ENCODE measurements around the gene RAPGEF2.
"Not testable (repeated sequence)": the region's sequence is repeated elsewhere in the genome, so short reads cannot be mapped to it uniquely, and the experiment has no call there.

Gene RAPGEF2

DNA sequence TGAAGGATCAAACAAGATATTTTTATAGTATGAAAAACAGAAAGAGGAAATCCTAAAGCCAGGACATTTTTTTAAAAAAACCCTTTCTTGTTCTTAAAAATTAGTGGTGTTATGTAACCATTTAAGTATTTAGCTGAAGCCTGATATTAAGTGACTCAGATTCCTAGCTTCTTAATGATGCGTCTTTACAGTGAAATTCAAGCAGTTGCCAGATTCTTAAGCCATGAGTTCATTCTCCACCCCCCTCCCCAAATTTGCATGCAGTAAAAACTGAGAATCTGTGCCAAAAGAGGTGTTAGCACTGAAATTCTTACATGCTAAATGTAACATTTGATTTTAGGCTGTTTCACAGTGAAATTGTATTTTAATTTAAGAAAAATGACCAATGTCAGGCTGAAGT is 180.8 kb downstream of the RAPGEF2 start:
- DNase-seq, result peak; percentile 95

DNA sequence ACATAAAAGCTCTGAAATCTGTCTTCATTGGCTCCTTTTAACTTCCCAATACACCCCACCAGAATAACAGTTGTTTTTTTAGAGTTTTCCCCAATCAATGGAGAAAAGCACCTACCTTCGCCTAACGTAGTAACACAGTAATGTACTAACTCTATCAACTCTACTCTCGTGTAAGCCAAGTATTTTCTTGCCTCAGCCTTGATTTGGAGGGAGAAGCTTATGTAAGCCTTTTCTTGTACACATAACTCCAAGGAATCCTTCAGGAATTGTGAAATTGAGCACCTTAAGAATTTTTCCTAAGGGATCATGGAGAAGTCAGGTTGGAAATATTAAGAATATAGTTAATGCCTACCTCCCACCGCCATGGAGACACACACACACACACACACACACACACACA is 181.2 kb downstream of the RAPGEF2 start:
- DNase-seq, result peak; percentile 72

DNA sequence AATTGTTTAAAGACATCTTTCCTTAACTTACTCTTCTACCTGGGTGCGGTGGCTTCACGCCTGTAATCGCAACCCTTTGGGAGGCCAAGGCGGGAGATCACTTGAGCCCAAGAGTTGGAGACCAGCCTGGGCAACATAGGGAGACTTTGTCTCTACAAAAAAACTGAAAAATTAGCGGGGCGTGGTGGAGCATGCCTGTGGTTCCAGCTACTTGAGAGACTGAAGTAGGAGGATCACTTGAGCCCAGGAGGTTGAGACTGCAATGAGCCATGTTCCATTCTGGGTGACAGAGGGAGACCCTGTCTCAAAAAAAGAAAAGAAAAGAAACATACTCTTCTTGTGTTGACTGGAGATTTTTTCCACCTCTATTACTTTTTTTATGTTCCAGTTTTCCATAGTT is 181.9 kb downstream of the RAPGEF2 start:
- no peak for DNase-seq

DNA sequence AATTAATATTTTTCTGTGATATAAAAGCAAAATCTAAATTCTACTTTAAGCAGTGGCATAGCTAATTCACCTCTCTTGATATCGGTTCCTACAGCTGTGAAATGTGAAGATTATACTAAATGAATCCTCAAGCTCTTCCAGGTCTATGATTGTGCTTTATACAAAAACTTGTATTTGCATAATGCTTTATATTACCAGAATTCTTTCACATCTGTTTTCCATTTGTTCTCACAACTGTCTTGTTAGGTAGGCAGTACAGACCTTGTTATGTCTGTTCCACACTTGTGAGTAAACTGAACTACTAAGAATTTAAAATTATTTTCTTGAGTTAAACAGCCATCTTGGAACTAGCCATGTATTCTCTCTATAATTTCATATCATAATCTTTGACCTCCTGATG is 184.9 kb downstream of the RAPGEF2 start:
- DNase-seq, result no peak

DNA sequence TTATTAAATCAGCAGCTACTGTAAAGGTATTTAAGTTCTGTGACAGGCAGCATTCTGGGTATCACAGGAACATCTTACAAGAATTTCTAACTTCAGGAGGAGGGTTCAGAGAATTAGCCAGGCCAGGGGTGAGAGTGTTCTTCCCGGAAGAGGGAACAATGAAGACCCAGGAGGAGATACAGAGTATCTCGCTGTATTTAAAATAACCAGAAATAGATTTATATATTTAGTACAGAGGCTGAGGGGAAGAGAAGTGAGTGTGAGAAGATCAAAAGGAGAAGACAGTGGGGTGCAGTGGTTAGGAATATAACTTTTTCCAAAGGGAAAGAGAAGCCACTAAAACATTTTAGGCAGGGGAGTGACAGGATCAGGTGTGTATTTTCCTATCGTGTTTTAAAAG is 186.8 kb downstream of the RAPGEF2 start:
- no peak for DNase-seq

DNA sequence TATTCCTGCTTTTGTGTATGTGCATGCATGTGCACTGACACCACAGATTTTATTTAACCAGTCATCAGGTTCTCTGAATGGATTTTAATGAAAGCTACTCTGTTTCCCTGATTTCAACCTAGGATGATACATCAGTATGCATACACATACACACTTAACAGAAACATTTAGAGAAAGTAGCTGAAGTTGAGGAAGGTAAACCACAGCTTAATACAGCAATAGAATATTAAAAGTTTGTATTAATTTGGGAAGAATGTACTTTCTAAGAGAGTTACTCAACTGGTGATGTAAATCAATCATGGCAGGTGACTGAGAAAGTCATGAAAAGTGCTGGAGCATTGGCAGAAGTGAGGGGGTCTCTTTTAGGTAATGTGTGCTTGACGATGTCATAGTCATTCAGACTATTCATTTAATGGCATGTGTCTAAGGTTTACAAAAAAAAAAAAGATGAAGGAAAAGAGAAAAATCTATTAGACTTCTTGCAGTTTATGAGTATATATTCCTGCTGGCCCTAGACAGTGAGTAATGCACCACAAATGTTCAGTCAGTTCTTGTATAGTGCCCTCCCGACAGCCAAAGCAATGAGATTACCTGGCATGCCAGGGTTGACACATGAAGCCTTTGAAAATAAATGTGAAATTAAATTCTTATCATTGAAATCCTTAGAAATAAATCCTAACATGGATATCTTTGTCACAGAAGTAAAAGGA is 187.6 kb downstream of the RAPGEF2 start:
- DNase-seq, result peak; percentile 65

DNA sequence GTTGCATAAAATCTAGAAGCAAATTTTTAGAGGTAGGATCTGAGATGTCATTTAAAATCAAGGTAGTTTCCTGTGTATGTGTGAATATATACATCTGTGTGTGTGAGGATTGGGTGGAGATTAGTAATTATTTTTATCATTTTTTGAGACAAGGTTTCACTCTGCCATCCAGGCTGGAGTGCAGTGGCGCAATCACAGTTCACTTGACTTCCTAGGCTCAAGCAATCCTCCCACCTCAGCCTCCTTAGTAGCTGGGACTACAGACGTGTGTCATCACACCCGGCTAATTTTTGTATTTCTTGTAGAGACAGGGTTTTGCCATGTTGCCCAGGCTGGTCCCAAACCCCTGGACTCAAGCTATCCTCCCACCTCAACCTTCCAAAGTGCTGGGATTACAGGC is 188.3 kb downstream of the RAPGEF2 start:
- no peak for DNase-seq

DNA sequence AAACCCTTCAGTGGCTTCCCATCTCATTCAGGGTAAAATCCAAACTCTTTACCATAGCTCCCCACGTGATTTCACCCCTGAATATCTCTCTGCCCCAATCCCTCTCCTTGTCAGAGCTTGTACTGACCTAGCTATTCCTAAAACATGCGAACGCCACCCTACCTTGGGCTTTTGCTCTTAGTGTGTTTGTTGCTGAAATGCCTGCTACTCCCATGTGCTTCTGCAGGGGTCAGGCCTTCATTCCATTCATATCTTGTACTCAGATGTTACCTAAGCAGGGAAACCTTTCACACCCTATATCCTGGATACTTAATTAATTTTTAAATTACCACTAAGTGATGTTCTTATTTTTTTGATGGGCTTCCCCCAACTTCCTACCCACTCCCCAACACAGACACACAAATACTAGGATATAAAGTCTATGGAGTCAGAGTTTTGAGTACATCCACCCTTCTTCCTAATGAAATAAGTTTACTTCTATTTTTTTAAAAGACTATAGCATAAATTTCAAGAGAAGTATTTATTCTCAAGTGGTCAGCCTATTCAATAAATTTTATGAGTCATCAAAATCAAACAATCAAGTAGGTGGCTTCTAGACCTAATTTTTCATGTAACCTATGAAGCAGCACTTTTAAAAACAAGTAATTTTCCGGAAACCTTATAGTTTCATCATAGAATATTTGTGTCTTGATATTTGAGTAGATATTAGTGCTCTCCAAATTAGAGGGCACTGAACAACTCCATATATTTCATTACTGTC is 189.4 kb downstream of the RAPGEF2 start:
- DNase-seq, result no peak

DNA sequence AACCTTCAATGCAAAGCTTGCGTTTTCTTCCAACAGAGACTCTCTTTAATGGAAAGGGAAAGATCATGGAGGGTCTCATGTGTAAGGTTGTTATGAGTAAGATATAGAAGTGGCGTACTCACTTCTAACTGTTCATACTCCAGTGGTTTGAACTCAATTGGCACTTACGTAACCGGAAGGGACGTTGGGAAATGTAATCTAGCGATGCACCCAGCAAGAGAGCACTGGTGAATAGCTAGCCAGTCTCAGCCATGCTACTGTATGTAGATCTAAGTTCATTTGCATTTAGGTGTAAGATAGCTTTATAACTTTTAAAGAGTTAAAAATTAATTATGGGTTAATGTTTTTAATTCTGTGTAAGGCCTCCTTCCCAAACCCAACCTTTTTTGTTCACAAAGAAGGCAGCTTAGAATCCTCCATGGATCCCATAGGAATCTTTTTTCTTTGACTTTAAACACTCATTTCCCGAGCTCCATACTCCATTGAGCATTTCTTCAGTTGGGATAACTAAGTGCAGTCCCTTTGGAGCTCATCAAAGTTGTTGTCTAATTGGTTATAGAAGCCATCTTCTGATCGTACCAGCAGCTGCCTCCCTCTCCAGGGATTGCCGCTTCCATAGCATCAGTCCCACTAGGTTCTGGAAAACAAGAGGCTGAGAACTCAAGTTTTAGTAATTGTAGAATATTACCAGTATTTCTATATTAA is 191.1 kb downstream of the RAPGEF2 start:
- no peak for DNase-seq

DNA sequence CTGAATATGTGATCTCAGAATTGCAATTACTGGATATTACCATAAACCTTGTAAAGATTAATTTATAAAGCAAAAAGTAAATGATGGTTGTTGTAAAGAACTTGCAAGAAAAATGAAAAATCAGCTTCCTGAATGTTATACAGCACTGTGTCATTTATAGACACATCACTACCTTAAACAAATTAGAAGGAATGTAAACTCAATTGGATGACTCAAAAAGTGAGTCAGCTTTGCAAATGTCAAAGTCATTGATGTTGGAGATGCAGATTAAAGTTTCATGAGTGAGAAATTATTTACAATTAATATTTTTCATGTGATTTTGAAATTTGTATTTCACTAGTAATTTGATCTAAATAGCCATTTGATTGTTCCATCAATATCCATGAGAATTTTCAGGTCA is 193.2 kb downstream of the RAPGEF2 start:
- peak; percentile 64 for DNase-seq

DNA sequence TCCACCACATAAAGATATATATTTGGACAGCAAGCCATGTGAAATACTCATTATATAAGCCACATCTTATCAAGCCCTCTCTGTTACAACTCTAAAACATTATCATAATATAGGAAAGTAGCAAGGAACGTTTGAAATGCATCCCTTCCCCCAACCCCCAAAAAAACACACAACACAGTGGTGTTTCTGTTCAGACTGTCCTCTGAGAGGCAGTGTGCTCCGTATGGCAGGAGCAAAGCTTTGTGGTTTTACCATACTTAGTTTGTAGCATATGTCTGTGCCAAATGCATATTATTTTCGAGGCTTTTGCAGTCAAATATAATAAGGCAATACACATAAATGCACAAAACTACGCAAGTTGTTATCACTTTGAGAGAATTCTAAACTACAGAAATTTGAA is 194.2 kb downstream of the RAPGEF2 start:
- DNase-seq, result peak; percentile 56

DNA sequence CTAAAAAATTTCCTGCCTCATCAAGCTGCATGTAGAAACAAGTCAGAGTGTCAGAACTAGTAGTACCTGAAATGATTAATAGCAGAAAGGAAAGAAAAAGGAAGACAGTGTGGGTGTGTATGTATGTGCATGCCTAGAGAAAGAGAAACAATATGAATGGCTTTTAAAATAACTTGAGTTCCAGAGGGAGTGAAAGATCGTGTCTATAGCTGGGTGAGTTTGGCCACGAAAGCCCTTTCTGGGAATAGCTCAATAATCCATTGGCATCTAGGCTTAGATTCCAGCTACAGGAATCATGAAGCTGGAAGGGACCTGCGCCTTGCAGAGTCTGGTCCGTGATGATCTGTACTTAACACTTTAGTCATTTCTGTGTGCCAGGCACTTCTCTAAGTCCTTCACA is 195.6 kb downstream of the RAPGEF2 start:
- DNase-seq, result peak; percentile 88

DNA sequence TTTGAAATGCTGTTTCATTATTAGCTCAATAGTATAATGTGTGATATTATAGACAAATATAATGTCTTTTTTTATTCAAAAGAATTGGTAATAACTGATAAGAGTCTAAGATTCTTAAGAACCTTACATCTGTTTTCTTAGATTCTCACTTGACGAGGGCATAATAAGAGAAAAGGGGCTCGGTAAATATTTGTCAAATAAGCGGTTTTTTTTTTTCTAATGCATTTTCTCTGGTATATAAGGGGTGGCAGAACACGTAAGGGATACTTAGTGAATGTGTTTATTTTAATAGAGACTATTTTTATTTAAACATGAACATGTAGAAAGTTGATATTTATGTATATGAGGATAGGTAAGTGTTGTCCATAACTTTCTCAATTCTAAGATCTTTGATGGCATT is 200.6 kb downstream of the RAPGEF2 start:
- DNase-seq, result no peak

DNA sequence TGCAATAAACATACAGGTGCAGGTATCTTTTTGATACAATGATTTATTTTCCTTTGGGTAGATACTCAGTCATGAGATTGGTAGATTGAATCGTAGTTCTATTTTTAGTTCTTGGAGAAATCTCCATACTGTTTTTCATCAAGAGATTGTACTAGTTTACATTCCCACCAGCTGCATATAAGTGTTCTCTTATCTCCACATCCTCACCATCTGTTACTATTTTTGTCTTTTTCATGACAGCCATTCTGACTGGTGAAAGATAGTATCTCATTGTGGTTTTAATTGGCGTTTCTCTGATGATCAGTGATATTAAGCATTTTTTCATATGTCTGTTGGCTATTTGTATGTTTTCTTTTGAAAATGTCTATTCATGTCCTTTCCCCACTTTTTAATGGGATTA is 202.2 kb downstream of the RAPGEF2 start:
- no peak for DNase-seq

DNA sequence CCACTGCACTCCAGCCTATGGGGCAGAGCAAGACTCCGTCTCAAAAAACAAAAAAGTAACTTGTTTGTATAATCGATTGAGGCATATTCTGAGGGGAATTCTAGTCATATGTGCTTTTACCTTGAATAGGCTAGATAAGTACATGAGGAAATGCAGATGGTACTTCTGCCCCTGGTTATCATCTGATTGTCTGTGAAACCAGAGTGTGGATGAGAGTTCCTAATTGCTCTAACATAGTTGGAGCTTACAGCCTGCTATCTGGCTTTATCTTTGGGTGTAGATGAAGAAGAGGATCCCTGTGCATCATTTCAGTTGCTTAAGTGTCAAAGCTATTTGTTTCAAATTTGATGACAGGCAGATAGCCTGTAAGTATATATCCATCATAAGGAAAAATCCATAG is 205.1 kb downstream of the RAPGEF2 start:
- no peak for DNase-seq

DNA sequence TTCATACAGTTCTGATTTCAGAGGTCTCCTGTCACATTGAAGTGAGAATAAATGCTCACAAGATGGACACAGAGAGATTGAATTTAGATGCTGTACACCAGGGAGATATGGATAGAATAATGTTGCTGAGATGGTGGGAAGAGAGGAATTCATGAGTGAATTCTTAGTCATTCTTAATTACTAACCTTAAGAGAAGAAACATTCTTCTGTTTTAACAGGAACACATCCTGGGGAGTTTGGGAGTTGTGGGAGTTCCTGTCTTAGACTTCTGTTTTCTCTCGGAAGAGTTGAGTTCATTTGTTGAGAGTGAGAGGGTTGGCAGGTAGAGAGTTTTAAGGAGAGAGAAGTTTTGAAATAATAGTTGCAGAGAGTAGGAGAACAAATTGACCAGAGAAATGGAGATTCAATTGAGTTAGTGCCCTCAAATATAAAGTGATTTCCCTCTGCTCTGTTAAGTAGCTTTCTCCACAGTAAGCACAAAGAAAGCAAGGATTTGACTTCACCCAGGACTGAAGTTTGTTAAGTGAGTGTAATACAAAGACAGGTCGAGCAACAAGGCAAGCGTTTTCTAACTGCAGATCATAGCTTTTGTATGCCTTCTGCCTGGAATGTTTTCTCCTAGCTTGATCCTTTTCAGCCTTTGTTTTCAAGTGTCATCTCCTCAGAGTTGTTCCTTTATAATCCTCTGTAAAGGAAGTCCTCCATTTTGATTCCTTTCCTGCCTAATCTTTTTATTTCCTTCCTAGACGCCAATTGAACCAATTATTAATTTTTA is 205.9 kb downstream of the RAPGEF2 start:
- peak; percentile 68 for DNase-seq

DNA sequence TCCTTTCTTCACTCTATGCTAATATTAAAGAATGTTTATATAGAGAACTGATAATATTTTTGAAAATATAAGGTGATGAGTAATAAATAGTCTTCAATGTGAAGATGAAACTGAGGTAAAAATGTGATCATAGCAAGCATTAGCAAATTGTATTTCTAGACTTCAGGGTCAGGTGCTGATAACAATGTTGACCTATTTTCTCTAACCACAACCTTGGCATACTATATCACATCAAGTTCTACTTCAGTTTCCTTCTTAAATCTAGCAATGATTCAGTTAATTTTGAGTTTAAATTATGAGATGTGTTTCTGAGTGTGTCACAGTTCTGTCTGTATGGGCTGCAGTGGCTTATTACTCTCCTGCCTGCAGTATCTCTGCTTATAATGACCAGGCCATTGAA is 209.4 kb downstream of the RAPGEF2 start:
- no peak for DNase-seq

DNA sequence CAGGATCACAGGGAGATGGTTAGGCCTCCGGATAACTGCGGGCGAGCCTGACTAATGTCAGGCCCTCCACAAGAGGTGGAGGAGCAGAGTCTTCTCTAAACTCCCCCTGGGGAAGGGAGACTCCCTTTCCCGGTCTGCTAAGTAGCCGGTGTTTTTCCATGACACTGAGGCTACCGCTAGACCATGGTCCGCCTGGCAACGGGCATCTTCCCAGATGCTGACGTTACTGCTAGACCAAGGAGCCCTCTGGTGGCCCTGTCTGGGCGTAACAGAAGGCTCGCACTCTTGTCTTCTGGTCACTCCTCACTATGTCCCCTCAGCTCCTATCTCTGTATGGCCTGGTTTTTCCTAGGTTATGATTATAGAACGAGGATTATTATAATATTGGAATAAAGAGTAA is 213.0 kb downstream of the RAPGEF2 start:
- not testable (repeated sequence) for DNase-seq

DNA sequence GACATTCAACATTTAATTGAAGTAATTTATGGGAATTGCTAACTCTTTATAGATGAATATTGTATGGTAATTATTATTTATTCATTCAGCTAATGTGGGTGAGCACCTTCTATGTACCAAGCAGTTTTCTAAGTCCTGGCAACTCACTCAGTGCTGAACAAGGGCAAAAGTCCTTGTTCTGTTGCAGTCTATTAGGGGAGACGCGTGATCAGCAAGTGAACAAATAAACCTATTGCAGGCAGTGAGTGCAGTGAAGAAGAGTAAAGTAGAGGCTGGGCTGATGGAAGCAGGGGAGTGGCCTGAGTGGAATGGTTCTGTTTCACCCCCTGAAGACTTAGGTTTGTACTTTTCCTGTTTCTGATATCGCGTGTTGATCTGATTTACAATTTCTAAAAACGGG is 214.3 kb downstream of the RAPGEF2 start:
- no peak for DNase-seq

DNA sequence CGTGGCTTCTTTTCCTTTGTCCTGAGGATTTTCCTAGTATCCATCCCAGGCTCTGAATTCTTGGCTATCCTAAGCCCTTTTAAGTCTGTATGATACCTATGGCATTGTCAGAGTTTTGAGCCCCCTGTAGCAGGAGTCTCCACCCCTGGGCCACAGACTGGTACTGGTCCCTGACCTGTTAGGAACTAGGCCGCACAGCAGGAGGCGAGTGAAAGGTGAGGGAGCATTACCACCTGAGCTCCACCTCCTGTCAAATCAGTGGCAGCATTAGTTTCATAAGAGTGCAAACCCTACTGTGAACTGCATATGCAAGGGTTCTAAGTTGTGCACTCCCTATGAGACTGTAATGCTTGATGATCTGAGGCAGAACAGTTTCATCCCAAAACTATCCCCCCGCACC is 216.1 kb downstream of the RAPGEF2 start:
- no peak for DNase-seq

DNA sequence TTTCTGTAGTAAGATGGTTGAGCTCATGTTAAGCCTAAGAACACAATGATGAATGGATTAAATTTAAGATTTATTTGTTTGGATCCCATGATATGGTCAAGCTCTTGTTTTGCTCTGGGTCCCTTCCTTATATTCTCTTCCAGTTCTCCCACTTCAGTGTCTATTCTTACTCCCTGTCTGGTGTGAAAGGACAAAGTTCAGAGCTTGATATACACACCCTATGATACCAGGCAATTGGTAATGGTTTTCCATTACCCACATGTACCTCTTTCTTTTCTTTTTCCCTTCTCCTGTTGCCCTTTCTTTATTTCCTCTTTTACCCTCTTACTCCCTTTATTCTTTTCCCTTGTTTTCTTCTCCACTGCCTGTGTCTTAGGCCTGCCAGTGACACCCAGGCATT is 223.6 kb downstream of the RAPGEF2 start:
- DNase-seq, result no peak

DNA sequence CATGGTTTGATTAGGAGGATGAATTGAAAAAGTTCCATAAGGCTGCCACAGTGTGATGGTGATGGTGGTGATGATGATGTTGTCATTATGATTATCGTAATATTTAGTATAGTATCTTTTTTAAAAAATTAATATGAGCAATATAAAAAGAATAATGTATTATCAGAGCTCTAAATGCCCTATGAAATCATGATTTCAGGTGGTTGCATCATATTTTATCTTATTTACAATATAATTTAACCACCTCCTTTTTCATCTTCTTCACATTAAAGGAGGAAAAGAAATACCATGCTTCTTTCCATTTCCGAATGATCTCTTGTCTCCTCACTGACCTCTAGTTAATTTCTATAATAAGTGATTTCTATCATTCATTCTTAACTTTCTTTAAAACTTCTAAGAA is 225.9 kb downstream of the RAPGEF2 start:
- DNase-seq, result peak; percentile 3

DNA sequence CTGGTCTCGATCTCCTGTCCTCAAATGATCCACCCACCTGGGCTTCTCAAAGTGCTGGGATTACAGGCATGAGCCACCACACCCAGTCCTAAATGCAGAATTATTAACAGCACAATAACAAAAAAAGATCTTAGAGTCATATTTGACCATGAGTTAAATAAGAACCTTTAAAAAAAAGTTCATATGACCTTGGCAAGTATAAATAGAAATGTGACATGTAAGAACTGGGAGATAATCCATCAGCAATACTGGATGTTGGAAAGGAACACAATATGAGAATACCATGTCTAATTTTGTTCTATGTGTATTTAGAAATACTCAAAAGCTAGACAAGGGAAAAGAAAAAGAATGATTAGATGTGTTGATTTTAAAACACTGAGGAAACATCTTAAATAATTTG is 231.6 kb downstream of the RAPGEF2 start:
- DNase-seq, result no peak

Measured in fibroblast of upper back skin (primary cell).